ENCODE results near the gene BCAR3.

The BCAR3 gene

DNA sequence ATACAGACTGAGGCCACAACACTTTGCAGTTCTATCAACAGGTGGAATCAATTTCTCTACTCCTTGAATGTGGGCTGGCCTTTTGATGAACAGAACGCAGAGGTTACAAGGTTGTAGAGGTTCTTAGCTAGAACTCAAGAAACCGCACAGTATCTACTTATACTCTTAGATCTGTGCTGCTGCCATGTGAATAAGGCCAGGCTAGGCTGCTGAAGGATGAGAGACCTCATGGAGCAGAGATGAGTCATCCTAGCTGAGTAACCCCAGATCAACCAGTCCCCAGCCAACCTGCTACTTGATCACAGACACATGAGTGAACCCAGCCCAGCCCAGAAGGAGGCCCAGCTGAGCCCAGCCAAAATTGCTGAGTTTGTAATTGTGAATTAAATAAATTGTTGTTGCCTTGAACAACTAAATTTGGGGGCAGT, 35.3 kb upstream of the BCAR3 start (continued):
- TF ChIP-seq, protein P1, sequence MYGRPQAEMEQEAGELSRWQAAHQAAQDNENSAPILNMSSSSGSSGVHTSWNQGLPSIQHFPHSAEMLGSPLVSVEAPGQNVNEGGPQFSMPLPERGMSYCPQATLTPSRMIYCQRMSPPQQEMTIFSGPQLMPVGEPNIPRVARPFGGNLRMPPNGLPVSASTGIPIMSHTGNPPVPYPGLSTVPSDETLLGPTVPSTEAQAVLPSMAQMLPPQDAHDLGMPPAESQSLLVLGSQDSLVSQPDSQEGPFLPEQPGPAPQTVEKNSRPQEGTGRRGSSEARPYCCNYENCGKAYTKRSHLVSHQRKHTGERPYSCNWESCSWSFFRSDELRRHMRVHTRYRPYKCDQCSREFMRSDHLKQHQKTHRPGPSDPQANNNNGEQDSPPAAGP (tag by site-specific recombination; IDR thresholded peaks at IDR 0.05): no peak
- no peak for TF ChIP-seq ZBTB8A (tag by site-specific recombination; IDR thresholded peaks at IDR 0.05)
- TF ChIP-seq SCRT2 (tag by site-specific recombination; IDR thresholded peaks at IDR 0.05): peak; percentile 82
- TF ChIP-seq, protein P2, sequence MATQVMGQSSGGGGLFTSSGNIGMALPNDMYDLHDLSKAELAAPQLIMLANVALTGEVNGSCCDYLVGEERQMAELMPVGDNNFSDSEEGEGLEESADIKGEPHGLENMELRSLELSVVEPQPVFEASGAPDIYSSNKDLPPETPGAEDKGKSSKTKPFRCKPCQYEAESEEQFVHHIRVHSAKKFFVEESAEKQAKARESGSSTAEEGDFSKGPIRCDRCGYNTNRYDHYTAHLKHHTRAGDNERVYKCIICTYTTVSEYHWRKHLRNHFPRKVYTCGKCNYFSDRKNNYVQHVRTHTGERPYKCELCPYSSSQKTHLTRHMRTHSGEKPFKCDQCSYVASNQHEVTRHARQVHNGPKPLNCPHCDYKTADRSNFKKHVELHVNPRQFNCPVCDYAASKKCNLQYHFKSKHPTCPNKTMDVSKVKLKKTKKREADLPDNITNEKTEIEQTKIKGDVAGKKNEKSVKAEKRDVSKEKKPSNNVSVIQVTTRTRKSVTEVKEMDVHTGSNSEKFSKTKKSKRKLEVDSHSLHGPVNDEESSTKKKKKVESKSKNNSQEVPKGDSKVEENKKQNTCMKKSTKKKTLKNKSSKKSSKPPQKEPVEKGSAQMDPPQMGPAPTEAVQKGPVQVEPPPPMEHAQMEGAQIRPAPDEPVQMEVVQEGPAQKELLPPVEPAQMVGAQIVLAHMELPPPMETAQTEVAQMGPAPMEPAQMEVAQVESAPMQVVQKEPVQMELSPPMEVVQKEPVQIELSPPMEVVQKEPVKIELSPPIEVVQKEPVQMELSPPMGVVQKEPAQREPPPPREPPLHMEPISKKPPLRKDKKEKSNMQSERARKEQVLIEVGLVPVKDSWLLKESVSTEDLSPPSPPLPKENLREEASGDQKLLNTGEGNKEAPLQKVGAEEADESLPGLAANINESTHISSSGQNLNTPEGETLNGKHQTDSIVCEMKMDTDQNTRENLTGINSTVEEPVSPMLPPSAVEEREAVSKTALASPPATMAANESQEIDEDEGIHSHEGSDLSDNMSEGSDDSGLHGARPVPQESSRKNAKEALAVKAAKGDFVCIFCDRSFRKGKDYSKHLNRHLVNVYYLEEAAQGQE (tag by site-specific recombination; IDR thresholded peaks at IDR 0.05): no peak
- TF ChIP-seq, protein P3, sequence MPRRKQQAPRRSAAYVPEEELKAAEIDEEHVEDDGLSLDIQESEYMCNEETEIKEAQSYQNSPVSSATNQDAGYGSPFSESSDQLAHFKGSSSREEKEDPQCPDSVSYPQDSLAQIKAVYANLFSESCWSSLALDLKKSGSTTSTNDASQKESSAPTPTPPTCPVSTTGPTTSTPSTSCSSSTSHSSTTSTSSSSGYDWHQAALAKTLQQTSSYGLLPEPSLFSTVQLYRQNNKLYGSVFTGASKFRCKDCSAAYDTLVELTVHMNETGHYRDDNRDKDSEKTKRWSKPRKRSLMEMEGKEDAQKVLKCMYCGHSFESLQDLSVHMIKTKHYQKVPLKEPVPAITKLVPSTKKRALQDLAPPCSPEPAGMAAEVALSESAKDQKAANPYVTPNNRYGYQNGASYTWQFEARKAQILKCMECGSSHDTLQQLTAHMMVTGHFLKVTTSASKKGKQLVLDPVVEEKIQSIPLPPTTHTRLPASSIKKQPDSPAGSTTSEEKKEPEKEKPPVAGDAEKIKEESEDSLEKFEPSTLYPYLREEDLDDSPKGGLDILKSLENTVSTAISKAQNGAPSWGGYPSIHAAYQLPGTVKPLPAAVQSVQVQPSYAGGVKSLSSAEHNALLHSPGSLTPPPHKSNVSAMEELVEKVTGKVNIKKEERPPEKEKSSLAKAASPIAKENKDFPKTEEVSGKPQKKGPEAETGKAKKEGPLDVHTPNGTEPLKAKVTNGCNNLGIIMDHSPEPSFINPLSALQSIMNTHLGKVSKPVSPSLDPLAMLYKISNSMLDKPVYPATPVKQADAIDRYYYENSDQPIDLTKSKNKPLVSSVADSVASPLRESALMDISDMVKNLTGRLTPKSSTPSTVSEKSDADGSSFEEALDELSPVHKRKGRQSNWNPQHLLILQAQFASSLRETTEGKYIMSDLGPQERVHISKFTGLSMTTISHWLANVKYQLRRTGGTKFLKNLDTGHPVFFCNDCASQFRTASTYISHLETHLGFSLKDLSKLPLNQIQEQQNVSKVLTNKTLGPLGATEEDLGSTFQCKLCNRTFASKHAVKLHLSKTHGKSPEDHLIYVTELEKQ (tag by site-specific recombination; IDR thresholded peaks at IDR 0.05; ENCODE audit: borderline replicate concordance): no peak
- TF ChIP-seq ZIC2 (tag by site-specific recombination; IDR thresholded peaks at IDR 0.05): no peak
- TF ChIP-seq ZNF2 (tag by site-specific recombination; IDR thresholded peaks at IDR 0.05): no peak
- no peak for TF ChIP-seq WT1 (tag by site-specific recombination; IDR thresholded peaks at IDR 0.05)
- TF ChIP-seq ZNF169 (tag by site-specific recombination; IDR thresholded peaks at IDR 0.05): no peak
- no peak for TF ChIP-seq ZNF629 (tag by site-specific recombination; IDR thresholded peaks at IDR 0.05)
- TF ChIP-seq ZBTB1 (tag by site-specific recombination; IDR thresholded peaks at IDR 0.05): no peak
- TF ChIP-seq ZNF184 (tag by site-specific recombination; IDR thresholded peaks at IDR 0.05): 0 out of 2 replicates have a peak, but pooled peaks have one; percentile 71
- TF ChIP-seq, protein P4, sequence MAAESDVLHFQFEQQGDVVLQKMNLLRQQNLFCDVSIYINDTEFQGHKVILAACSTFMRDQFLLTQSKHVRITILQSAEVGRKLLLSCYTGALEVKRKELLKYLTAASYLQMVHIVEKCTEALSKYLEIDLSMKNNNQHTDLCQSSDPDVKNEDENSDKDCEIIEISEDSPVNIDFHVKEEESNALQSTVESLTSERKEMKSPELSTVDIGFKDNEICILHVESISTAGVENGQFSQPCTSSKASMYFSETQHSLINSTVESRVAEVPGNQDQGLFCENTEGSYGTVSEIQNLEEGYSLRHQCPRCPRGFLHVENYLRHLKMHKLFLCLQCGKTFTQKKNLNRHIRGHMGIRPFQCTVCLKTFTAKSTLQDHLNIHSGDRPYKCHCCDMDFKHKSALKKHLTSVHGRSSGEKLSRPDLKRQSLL (tag by site-specific recombination; IDR thresholded peaks at IDR 0.05): no peak
- TF ChIP-seq ZNF473 (tag by site-specific recombination; IDR thresholded peaks at IDR 0.05): no peak
- no peak for TF ChIP-seq ZNF548 (tag by site-specific recombination; IDR thresholded peaks at IDR 0.05)
- TF ChIP-seq ZNF560 (tag by site-specific recombination; IDR thresholded peaks at IDR 0.05; ENCODE audit: borderline replicate concordance): no peak
- TF ChIP-seq ZNF350 (tag by site-specific recombination; IDR thresholded peaks at IDR 0.05): no peak
- no peak for TF ChIP-seq KLF7 (tag by site-specific recombination; IDR thresholded peaks at IDR 0.05; ENCODE audit: borderline replicate concordance)
- TF ChIP-seq ZNF670 (tag by site-specific recombination; IDR thresholded peaks at IDR 0.05; ENCODE audit: low read depth): no peak
- no peak for TF ChIP-seq ZNF585B (tag by site-specific recombination; IDR thresholded peaks at IDR 0.05)
